ENCODE measurements around the gene MYBPH. TPM values are rescaled to one million over a fixed set of nuclear protein-coding genes. Genes with fewer than 3 reads are reported as not detected.

The MYBPH gene
- polyA plus RNA-seq, 1 donor = 0.45 TPM

GRCh38 chr1:203180611-203181330 is 5.1 kb upstream of the MYBPH start:
- no peak overlapping the region for H3K27ac ChIP-seq (ENCODE audit: low read length)
- no peak for DNase-seq
- no peak overlapping the region for H3K4me3 ChIP-seq (ENCODE audit: low read length)
- whole genome bisulfite sequencing (ENCODE audit: insufficient coverage, low lambda C conversion rate) = no CpG with 5 or more reads among the region's 11 CpGs
- no peaks in the 10 kb centered on the region for H3K27me3 ChIP-seq (ENCODE audit: control insufficient read depth, insufficient read depth, low read length)
- H3K4me1 ChIP-seq (ENCODE audit: control insufficient read depth, insufficient read depth, low read length) = no peaks in the 10 kb centered on the region
- no peaks in the 10 kb centered on the region for H3K36me3 ChIP-seq (ENCODE audit: control insufficient read depth, insufficient read depth, low read length)
- H3K9me3 ChIP-seq (ENCODE audit: control insufficient read depth, low read depth, low read length) = no peaks in the 10 kb centered on the region

DNA sequence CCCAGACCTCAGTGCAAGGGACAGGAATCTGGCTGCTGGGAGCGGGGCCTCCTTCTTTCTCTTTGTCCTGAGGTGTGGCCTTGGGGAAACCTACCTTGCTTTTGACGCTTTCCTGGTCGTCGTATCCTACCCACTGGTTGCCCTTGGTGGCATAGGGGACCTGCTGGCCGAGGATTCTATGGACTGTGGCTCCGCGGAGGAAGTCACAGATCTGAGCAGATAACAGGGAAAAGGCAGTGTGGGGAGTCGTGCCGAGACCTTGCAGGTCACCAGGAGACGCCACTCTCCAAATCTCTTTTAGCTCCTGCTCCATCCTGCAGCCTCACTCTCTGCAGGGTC is 4.0 kb upstream of the MYBPH start:
- no peak for DNase-seq
- H3K4me3 ChIP-seq (ENCODE audit: low read length) = no peak overlapping the region
- H3K9me3 ChIP-seq (ENCODE audit: control insufficient read depth, low read depth, low read length) = no peaks in the 10 kb centered on the region
- no peaks in the 10 kb centered on the region for H3K27me3 ChIP-seq (ENCODE audit: control insufficient read depth, insufficient read depth, low read length)
- no peaks in the 10 kb centered on the region for H3K36me3 ChIP-seq (ENCODE audit: control insufficient read depth, insufficient read depth, low read length)
- no peaks in the 10 kb centered on the region for H3K4me1 ChIP-seq (ENCODE audit: control insufficient read depth, insufficient read depth, low read length)
- no peak overlapping the region for H3K27ac ChIP-seq (ENCODE audit: low read length)
- no CpG with 5 or more reads among the region's 10 CpGs for WGBS (ENCODE audit: insufficient coverage, low lambda C conversion rate)

GRCh38 chr1:203178821-203179666 is 3.4 kb upstream of the MYBPH start:
- no peaks in the 10 kb centered on the region for H3K4me1 ChIP-seq (ENCODE audit: control insufficient read depth, insufficient read depth, low read length)
- H3K4me3 ChIP-seq (ENCODE audit: low read length) = no peak overlapping the region
- H3K27me3 ChIP-seq (ENCODE audit: control insufficient read depth, insufficient read depth, low read length) = no peaks in the 10 kb centered on the region
- H3K27ac ChIP-seq (ENCODE audit: low read length) = no peak overlapping the region
- no peak for DNase-seq
- WGBS (ENCODE audit: insufficient coverage, low lambda C conversion rate) = no CpG with 5 or more reads among the region's 14 CpGs
- H3K9me3 ChIP-seq (ENCODE audit: control insufficient read depth, low read depth, low read length) = no peaks in the 10 kb centered on the region
- H3K36me3 ChIP-seq (ENCODE audit: control insufficient read depth, insufficient read depth, low read length) = no peaks in the 10 kb centered on the region

GRCh38 chr1:203178083-203178482 is 2.5 kb upstream of the MYBPH start:
- no peaks in the 10 kb centered on the region for H3K36me3 ChIP-seq (ENCODE audit: control insufficient read depth, insufficient read depth, low read length)
- no peaks in the 10 kb centered on the region for H3K9me3 ChIP-seq (ENCODE audit: control insufficient read depth, low read depth, low read length)
- H3K4me1 ChIP-seq (ENCODE audit: control insufficient read depth, insufficient read depth, low read length) = no peaks in the 10 kb centered on the region
- DNase-seq = no peak
- no peak overlapping the region for H3K4me3 ChIP-seq (ENCODE audit: low read length)
- no peaks in the 10 kb centered on the region for H3K27me3 ChIP-seq (ENCODE audit: control insufficient read depth, insufficient read depth, low read length)
- no CpG with 5 or more reads among the region's 5 CpGs for WGBS (ENCODE audit: insufficient coverage, low lambda C conversion rate)
- H3K27ac ChIP-seq (ENCODE audit: low read length) = no peak overlapping the region

DNA sequence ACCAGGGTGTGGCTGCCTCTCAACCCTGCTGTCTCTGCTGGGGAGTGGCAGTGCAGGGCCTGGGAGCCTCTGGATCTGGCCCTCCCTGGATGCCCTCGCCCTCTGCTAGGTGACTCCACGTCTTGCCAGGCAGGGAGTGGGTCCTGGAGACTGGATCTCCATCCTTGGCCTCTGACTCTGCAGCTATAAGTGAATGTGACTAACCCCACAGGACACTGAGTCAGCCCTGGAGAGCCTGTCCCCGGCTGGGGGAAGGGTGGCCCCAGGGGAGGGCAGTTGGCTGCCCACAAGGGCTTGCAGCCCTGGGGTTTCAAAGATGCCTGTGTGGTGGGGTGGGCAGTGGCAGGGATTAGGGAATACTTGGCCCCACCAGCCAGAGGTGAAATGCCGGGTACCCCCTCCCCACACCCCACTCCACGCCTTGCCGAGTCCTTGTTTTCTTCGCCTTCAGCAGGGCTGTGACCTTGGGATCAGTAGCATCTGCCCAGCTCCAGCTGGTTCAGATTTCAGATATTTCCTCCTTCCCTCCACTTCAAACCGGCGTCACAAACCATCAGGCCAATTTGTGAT is 1.9 kb upstream of the MYBPH start:
- Histone ChIP-seq H3K9me3 (ENCODE audit: control insufficient read depth, low read depth, low read length) (no peaks in the 10 kb centered on the region), H3K4me1 (ENCODE audit: control insufficient read depth, insufficient read depth, low read length) (no peaks in the 10 kb centered on the region), H3K27ac (ENCODE audit: low read length) (no peak overlapping the region), H3K36me3 (ENCODE audit: control insufficient read depth, insufficient read depth, low read length) (no peaks in the 10 kb centered on the region), H3K27me3 (ENCODE audit: control insufficient read depth, insufficient read depth, low read length) (no peaks in the 10 kb centered on the region), H3K4me3 (ENCODE audit: low read length) (no peak overlapping the region)
- DNase-seq = no peak
- WGBS (ENCODE audit: insufficient coverage, low lambda C conversion rate) = no CpG with 5 or more reads among the region's 9 CpGs

DNA sequence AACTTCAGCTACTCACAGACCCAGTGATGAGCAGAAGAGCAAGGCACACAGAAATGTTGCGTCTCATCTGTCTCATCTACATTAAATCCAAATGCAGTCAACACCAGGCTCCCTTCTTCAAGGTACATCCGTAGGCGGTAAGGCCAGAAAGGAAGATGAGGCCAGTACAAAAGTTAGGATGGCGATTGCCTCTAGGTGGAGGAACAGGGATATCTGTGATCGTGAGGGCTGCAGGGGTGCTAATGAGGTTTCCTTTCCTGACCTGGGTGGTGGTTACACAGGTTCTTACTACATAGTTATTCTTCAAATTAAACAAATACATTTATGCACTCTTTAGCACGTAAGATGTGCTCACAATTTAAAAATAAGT is 1.4 kb upstream of the MYBPH start:
- Histone ChIP-seq H3K36me3 (ENCODE audit: control insufficient read depth, insufficient read depth, low read length) (no peaks in the 10 kb centered on the region), H3K9me3 (ENCODE audit: control insufficient read depth, low read depth, low read length) (no peaks in the 10 kb centered on the region), H3K4me3 (ENCODE audit: low read length) (no peak overlapping the region), H3K27ac (ENCODE audit: low read length) (no peak overlapping the region), H3K27me3 (ENCODE audit: control insufficient read depth, insufficient read depth, low read length) (no peaks in the 10 kb centered on the region), H3K4me1 (ENCODE audit: control insufficient read depth, insufficient read depth, low read length) (no peaks in the 10 kb centered on the region)
- DNase-seq = no peak
- no CpG with 5 or more reads among the region's 6 CpGs for WGBS (ENCODE audit: insufficient coverage, low lambda C conversion rate)

GRCh38 chr1:203176273-203177035 is 828 bp upstream of the MYBPH start:
- Histone ChIP-seq H3K4me1 (ENCODE audit: control insufficient read depth, insufficient read depth, low read length) (no peaks in the 10 kb centered on the region), H3K27ac (ENCODE audit: low read length) (no peak overlapping the region), H3K36me3 (ENCODE audit: control insufficient read depth, insufficient read depth, low read length) (no peaks in the 10 kb centered on the region), H3K27me3 (ENCODE audit: control insufficient read depth, insufficient read depth, low read length) (no peaks in the 10 kb centered on the region), H3K4me3 (ENCODE audit: low read length) (no peak overlapping the region), H3K9me3 (ENCODE audit: control insufficient read depth, low read depth, low read length) (no peaks in the 10 kb centered on the region)
- no CpG with 5 or more reads among the region's 9 CpGs for WGBS (ENCODE audit: insufficient coverage, low lambda C conversion rate)
- DNase-seq = no peak

- DNase-seq = no peak
- Histone ChIP-seq H3K36me3 (ENCODE audit: control insufficient read depth, insufficient read depth, low read length) (no peaks in the 10 kb centered on the region), H3K4me1 (ENCODE audit: control insufficient read depth, insufficient read depth, low read length) (no peaks in the 10 kb centered on the region), H3K27ac (ENCODE audit: low read length) (no peak overlapping the region), H3K27me3 (ENCODE audit: control insufficient read depth, insufficient read depth, low read length) (no peaks in the 10 kb centered on the region), H3K4me3 (ENCODE audit: low read length) (no peak overlapping the region), H3K9me3 (ENCODE audit: control insufficient read depth, low read depth, low read length) (no peaks in the 10 kb centered on the region)
- no CpG with 5 or more reads among the region's 9 CpGs for WGBS (ENCODE audit: insufficient coverage, low lambda C conversion rate)
Measured at GRCh38 chr1:203175827-203176241, 208 bp upstream of the MYBPH start.

- H3K4me3 ChIP-seq (ENCODE audit: low read length) = no peak overlapping the region
- DNase-seq = no peak
- no peaks in the 10 kb centered on the region for H3K36me3 ChIP-seq (ENCODE audit: control insufficient read depth, insufficient read depth, low read length)
- no peaks in the 10 kb centered on the region for H3K4me1 ChIP-seq (ENCODE audit: control insufficient read depth, insufficient read depth, low read length)
- no peaks in the 10 kb centered on the region for H3K9me3 ChIP-seq (ENCODE audit: control insufficient read depth, low read depth, low read length)
- WGBS (ENCODE audit: insufficient coverage, low lambda C conversion rate) = no CpG with 5 or more reads among the region's 12 CpGs
- H3K27me3 ChIP-seq (ENCODE audit: control insufficient read depth, insufficient read depth, low read length) = no peaks in the 10 kb centered on the region
- no peak overlapping the region for H3K27ac ChIP-seq (ENCODE audit: low read length)
Measured at GRCh38 chr1:203174324-203174985, 1.2 kb downstream of the MYBPH start.

GRCh38 chr1:203173566-203173965 is 2.1 kb downstream of the MYBPH start:
- WGBS (ENCODE audit: insufficient coverage, low lambda C conversion rate) = no CpG with 5 or more reads among the region's 5 CpGs
- Histone ChIP-seq H3K4me3 (ENCODE audit: low read length) (no peak overlapping the region), H3K36me3 (ENCODE audit: control insufficient read depth, insufficient read depth, low read length) (no peaks in the 10 kb centered on the region), H3K9me3 (ENCODE audit: control insufficient read depth, low read depth, low read length) (no peaks in the 10 kb centered on the region), H3K27me3 (ENCODE audit: control insufficient read depth, insufficient read depth, low read length) (no peaks in the 10 kb centered on the region), H3K4me1 (ENCODE audit: control insufficient read depth, insufficient read depth, low read length) (no peaks in the 10 kb centered on the region), H3K27ac (ENCODE audit: low read length) (no peak overlapping the region)
- DNase-seq = no peak

Data from large intestine (tissue), 3 donors.